B cell (primary cell): ENCODE data around the gene ITSN1.

Source experiments
- EZH2 ChIP-seq: IDR thresholded peaks from 2 replicates; pipeline ENCODE4 v1.6.1; 2012; ENCODE audit warnings: borderline replicate concordance, low read depth, mild to moderate bottlenecking, moderate library complexity, low read length; ENCODE audit not compliant: insufficient read depth, poor library complexity, severe bottlenecking
- TF ChIP-seq, protein P1 (sequence below): fragments of 200-600 bp; IDR thresholded peaks from one replicate; pipeline ENCODE4 v1.8.0; 2022; ENCODE audit warnings: antibody characterized with exemption, mild to moderate bottlenecking

- TF ChIP-seq, protein P1, sequence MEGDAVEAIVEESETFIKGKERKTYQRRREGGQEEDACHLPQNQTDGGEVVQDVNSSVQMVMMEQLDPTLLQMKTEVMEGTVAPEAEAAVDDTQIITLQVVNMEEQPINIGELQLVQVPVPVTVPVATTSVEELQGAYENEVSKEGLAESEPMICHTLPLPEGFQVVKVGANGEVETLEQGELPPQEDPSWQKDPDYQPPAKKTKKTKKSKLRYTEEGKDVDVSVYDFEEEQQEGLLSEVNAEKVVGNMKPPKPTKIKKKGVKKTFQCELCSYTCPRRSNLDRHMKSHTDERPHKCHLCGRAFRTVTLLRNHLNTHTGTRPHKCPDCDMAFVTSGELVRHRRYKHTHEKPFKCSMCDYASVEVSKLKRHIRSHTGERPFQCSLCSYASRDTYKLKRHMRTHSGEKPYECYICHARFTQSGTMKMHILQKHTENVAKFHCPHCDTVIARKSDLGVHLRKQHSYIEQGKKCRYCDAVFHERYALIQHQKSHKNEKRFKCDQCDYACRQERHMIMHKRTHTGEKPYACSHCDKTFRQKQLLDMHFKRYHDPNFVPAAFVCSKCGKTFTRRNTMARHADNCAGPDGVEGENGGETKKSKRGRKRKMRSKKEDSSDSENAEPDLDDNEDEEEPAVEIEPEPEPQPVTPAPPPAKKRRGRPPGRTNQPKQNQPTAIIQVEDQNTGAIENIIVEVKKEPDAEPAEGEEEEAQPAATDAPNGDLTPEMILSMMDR: no peak
- TF ChIP-seq EZH2: no peak
These were observed 215.8 kb downstream of the ITSN1 start for GRCh38 chr21:33857846-33858666.
